Breast epithelium (tissue), 4 donors: Measurements from ENCODE around the gene UBA3. TPM values are rescaled to one million over a fixed set of nuclear protein-coding genes. Genes with fewer than 3 reads are reported as not detected.
A peak's percentile ranks its signal among the peaks of the same experiment; 100 is the strongest.

Experiments used
- DNase-seq, 2 donors: peaks; one replicate each; pipeline ENCODE4 v3.0.0-alpha.2; 2019; ENCODE audit warnings: low spot score in 2 of 2
- H3K27ac ChIP-seq, 2 donors: fragments of 200-600 bp; sonication (generic) in 1 of 2; one replicate each; pipeline ENCODE4 v1.5.1; 2016 to 2019; ENCODE audit warnings: mild to moderate bottlenecking in 1 of 2
- H3K27me3 ChIP-seq, 2 donors: fragments of 200-600 bp; sonication (generic) in 1 of 2; one replicate each; pipeline versions ENCODE4 v1.5.1 to v1.6.0; 2017 to 2019; ENCODE audit warnings: control low read depth in 1 of 2, mild to moderate bottlenecking in 1 of 2
- H3K36me3 ChIP-seq: fragments of 200-600 bp; one replicate; pipeline ENCODE4 v1.5.1; 2019
- H3K4me1 ChIP-seq, 2 donors: fragments of 200-600 bp; sonication (generic); one replicate each; pipeline ENCODE4 v1.5.1; 2016 to 2019; ENCODE audit warnings: control low read depth in 1 of 2
- H3K4me3 ChIP-seq, 3 donors: fragments of 200-600 bp; sonication (generic); 1 replicate in 2 of 3; 2 replicates in 1 of 3; pipeline ENCODE4 v1.5.1; 2016 to 2019; ENCODE audit warnings: mild to moderate bottlenecking in 3 of 3, moderate library complexity in 2 of 3
- H3K9me3 ChIP-seq, 2 donors: fragments of 200-600 bp; sonication (generic) in 1 of 2; one replicate each; pipeline ENCODE4 v1.5.1; 2016 to 2019; ENCODE audit warnings: control low read depth in 1 of 2
- CTCF ChIP-seq, 3 donors: fragments of 450-650 bp; IDR thresholded peaks; one replicate each; pipeline ENCODE4 v1.5.1; 2016 to 2017; ENCODE audit warnings: antibody characterized with exemption in 3 of 3, mild to moderate bottlenecking in 3 of 3, moderate library complexity in 3 of 3
- POLR2A ChIP-seq: fragments of 450-650 bp; IDR thresholded peaks from one replicate; pipeline ENCODE4 v1.6.1; 2016; ENCODE audit warnings: antibody characterized with exemption, mild to moderate bottlenecking, moderate library complexity
- POLR2AphosphoS5 ChIP-seq, 3 donors: sonication (generic); formaldehyde crosslinking; IDR thresholded peaks; one replicate each; pipeline ENCODE4 v1.6.1; 2017; ENCODE audit warnings: antibody characterized with exemption in 3 of 3
- intact Hi-C: fragments of 100-400 bp; cut with DNase I; formaldehyde crosslinking; loops from one replicate; pipeline ENCODE4 v1.15.1; 2023; ENCODE audit warnings: low total_unique reads
- total RNA-seq, 3 donors: library from RNA; depleted of rRNA; stranded (reverse); fragments of >200 nt; gene quantifications; one replicate each; pipeline ENCODE4 v1.1.0, GENCODE V29; 2016

Gene UBA3
- total RNA-seq, 3 donors from 2014 or later: 49.4 to 88.4 (median 69.2) TPM

GRCh38 chr3:69113536-69113935 is 33.4 kb upstream of the UBA3 start:
- no peak for DNase-seq
- TF ChIP-seq POLR2A: no peak
- Histone ChIP-seq H3K4me1 (peaks cover 0 to 4% of the 10 kb centered on the region in 2 donors), H3K27me3 (no peaks in the 10 kb centered on the region), H3K27ac (peak overlapping the region in 1 of 2 donors; percentile 33), H3K4me3 (no peak overlapping the region), H3K36me3 (no peaks in the 10 kb centered on the region), H3K9me3 (no peaks in the 10 kb centered on the region)
- intact Hi-C loops: no loop called here

GRCh38 chr3:69110941-69111546 is 30.9 kb upstream of the UBA3 start:
- H3K27me3 ChIP-seq: no peaks in the 10 kb centered on the region
- H3K27ac ChIP-seq: no peak overlapping the region
- H3K4me3 ChIP-seq: no peak overlapping the region
- H3K4me1 ChIP-seq: no peaks in the 10 kb centered on the region
- H3K36me3 ChIP-seq: no peaks in the 10 kb centered on the region
- DNase-seq: no peak
- no peak for TF ChIP-seq CTCF (IDR thresholded peaks at IDR 0.05)
- no peak for TF ChIP-seq POLR2A
- TF ChIP-seq POLR2AphosphoS5 (IDR thresholded peaks at IDR 0.05): no peak
- intact Hi-C loops: no loop called here
- H3K9me3 ChIP-seq: no peaks in the 10 kb centered on the region

DNA sequence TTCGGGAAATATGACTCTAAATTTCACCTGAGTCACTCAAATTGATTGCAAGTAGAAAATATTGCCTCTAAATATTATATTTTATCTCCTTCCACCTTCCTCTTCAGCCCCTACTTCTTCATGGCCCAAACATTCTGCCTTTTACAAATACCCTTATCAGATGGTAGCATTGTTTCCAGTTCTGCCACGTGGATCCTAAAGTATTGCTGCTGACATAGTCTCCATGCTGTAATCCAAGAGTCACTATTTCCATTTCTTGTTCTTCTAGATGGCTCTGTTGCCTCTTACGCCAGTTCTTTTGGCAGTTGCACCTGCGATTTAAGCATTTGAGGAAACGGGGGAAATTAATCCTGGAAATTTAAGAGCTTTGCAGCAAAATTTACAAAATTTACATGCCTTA is 28.6 kb upstream of the UBA3 start:
- no peak overlapping the region for H3K27ac ChIP-seq
- no peak overlapping the region for H3K4me3 ChIP-seq
- intact Hi-C loops: no loop called here
- no peaks in the 10 kb centered on the region for H3K4me1 ChIP-seq
- H3K36me3 ChIP-seq: no peaks in the 10 kb centered on the region
- DNase-seq: no peak
- no peaks in the 10 kb centered on the region for H3K9me3 ChIP-seq
- no peak for TF ChIP-seq POLR2A
- no peak for TF ChIP-seq CTCF (IDR thresholded peaks at IDR 0.05)
- TF ChIP-seq POLR2AphosphoS5 (IDR thresholded peaks at IDR 0.05): no peak
- H3K27me3 ChIP-seq: no peaks in the 10 kb centered on the region

DNA sequence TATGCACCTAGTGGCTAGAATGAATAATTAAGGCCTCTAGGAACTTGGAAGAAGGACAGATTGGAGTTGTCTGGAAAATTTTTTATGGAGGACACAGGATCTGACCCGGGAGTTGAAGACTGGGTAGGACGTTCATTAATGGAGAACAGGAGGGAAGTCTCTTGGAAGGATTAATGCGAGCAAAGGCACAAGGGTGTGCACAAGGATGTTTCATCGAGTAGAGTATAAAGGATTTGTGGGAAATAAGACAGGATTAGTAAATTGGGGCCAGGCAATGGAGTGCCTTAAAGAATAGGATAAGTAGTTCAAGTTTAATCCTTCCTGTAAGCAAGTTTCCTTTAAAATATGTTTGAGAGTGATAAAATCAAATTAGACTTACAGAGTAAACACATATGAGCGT is 27.7 kb upstream of the UBA3 start:
- Histone ChIP-seq H3K9me3 (no peaks in the 10 kb centered on the region), H3K4me1 (no peaks in the 10 kb centered on the region), H3K4me3 (no peak overlapping the region), H3K36me3 (peaks cover 4% of the 10 kb centered on the region), H3K27ac (peak overlapping the region in 1 of 2 donors; percentile 29), H3K27me3 (no peaks in the 10 kb centered on the region)
- intact Hi-C loops: no loop called here
- no peak for TF ChIP-seq POLR2AphosphoS5 (IDR thresholded peaks at IDR 0.05)
- no peak for TF ChIP-seq CTCF (IDR thresholded peaks at IDR 0.05)
- TF ChIP-seq POLR2A: no peak
- no peak for DNase-seq

DNA sequence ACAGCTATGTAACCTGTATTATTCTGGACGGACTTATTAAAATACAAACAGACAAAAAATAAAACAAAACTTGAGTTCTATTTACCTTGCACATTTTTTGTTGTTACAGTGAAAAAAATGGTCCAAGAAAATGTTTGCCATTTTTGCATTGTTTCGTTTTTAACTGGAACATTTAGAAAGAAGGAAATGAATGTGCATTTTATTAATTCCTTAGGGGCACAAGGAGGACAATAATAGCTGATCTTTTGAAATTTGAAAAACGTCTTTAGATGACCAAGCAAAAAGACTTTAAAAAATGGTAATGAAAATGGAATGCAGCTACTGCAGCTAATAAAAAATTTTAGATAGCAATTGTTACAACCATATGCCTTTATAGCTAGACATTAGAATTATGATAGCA is 25.2 kb upstream of the UBA3 start:
- no peaks in the 10 kb centered on the region for H3K4me1 ChIP-seq
- no peaks in the 10 kb centered on the region for H3K9me3 ChIP-seq
- H3K36me3 ChIP-seq: peaks cover 6% of the 10 kb centered on the region
- TF ChIP-seq POLR2A (no peak), CTCF (IDR thresholded peaks at IDR 0.05) (no peak), POLR2AphosphoS5 (IDR thresholded peaks at IDR 0.05) (no peak)
- H3K27me3 ChIP-seq: no peaks in the 10 kb centered on the region
- no peak overlapping the region for H3K4me3 ChIP-seq
- intact Hi-C loops: no loop called here
- no peak for DNase-seq
- no peak overlapping the region for H3K27ac ChIP-seq

DNA sequence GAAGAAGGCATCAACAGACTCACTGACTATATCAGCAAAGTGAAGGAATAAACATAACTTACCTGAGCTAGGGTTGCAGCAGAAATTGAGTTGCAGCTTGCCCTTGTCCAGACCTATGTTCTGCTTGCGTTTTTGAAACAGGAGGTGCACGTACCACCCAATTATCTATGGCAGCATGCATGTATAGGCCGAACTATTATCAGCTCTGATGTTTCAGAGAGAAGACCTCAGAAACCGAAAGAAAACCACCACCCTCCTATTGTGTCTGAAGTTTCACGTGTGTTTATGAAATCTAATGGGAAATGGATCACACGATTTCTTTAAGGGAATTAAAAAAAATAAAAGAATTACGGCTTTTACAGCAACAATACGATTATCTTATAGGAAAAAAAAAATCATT is 24.4 kb upstream of the UBA3 start:
- no peak for DNase-seq
- intact Hi-C loops: no loop called here
- TF ChIP-seq POLR2A (no peak), POLR2AphosphoS5 (IDR thresholded peaks at IDR 0.05) (no peak), CTCF (IDR thresholded peaks at IDR 0.05) (no peak)
- no peak overlapping the region for H3K27ac ChIP-seq
- no peaks in the 10 kb centered on the region for H3K27me3 ChIP-seq
- H3K4me1 ChIP-seq: no peaks in the 10 kb centered on the region
- no peaks in the 10 kb centered on the region for H3K9me3 ChIP-seq
- peaks cover 6% of the 10 kb centered on the region for H3K36me3 ChIP-seq
- no peak overlapping the region for H3K4me3 ChIP-seq
